Endothelial cell of hepatic sinusoid (primary cell): ENCODE results near the gene OPHN1.

Source experiments
- in situ Hi-C: cut with HindIII; loops from 2 replicates; pipeline ENCODE4 v1.10.0; 2017; ENCODE audit warnings: low sequenced_read_pairs

OPHN1 gene

DNA sequence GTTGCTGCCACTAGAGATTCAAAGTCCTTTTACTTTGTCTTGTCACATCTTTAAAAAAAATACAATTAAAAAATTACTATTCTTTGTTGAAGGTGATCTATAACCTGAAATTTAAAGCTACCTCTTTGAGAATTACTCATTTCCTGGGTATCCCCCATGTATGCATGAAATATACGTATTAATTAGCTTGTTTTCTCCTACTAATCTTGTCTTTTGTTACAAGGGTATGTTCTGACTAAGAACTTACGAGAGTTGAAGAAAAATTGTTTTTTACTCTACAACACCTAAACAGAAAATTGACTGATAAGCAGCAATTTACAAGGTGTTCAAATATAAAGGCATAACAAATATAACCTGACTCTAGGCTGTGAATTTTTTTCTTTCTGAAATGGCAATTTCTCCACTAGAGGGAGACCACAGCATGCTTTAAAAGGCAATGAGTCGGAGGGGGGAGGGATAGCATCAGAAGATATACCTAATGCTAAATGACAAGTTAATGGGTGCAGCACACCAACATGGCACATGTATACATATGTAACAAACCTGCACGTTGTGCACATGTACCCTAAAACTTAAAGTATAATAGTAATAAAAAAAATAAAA, 249.6 kb downstream of the OPHN1 start:
- in situ Hi-C loops, result no loop called here

GRCh38 chrX:68180579-68180978, 252.7 kb downstream of the OPHN1 start:
- in situ Hi-C loops, result no loop called here

- in situ Hi-C loops, result no loop called here
These were observed 253.9 kb downstream of the OPHN1 start for GRCh38 chrX:68179355-68179754.

GRCh38 chrX:68177542-68177941, 255.8 kb downstream of the OPHN1 start:
- in situ Hi-C loops, result no loop called here

DNA sequence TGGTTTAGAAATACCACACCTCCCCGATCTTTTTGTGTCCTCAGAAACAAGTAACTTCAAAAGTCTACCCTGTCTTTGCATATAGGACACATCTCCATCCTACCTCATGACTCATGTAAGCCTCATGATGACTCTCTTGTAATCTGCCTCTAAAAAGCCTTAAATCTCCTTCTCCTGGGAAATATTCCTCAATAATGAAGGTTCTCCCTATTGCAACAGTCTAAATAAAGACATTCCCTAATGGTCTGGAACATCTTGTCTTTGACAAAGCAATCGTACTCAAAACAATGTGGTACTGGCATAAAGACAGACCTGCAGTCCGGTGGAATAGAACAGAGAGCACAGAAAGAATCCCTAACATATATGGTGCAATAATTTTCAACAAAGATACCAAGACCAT, 257.7 kb downstream of the OPHN1 start:
- in situ Hi-C loops, result no loop called here

DNA sequence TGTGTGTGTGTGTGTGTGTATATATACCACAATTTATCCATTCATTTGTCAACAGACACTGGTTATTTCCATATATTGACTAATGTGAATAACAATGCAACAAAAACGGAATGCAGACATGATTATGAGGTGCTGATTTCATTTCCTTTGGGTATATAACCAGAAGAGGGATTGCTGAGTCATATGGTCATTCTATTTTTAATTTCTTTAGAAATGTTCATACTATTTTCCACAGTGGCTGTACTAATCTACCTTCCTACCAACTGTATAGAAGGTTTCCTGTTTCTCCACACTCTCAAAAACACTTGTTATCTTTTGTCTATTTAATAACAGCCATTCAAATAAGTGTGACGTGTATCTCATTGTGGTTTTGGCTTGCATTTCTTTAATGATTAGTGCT, 269.9 kb downstream of the OPHN1 start:
- in situ Hi-C loops, result no loop called here

DNA sequence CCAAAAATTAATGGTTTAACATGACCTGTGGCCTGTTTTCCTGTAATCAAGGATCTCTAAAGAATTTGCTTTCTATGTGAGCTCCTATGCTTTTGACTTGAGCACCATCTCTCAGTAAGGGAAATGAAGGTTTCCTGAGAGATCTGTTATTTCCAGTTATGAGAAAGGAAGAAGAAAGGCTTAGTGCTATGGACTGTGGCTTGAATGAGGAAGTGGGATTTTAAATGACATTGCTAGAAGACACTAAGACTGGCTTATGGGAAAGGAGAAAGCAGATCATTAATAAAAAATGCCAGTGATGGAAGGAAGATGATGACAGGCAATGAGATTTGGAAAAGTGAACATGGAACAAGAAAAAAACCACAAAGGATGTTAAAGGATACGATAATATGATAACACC, 285.4 kb downstream of the OPHN1 start:
- in situ Hi-C loops, result no loop called here

GRCh38 chrX:68146054-68146453, 287.2 kb downstream of the OPHN1 start:
- in situ Hi-C loops, result no loop called here

- in situ Hi-C loops, result no loop called here
These were observed 293.5 kb downstream of the OPHN1 start for GRCh38 chrX:68139791-68140190.

- in situ Hi-C loops, result no loop called here
These were observed 300.1 kb downstream of the OPHN1 start for GRCh38 chrX:68133181-68133580.

- in situ Hi-C loops, result no loop called here
These were observed 300.5 kb downstream of the OPHN1 start for GRCh38 chrX:68132749-68133148.

DNA sequence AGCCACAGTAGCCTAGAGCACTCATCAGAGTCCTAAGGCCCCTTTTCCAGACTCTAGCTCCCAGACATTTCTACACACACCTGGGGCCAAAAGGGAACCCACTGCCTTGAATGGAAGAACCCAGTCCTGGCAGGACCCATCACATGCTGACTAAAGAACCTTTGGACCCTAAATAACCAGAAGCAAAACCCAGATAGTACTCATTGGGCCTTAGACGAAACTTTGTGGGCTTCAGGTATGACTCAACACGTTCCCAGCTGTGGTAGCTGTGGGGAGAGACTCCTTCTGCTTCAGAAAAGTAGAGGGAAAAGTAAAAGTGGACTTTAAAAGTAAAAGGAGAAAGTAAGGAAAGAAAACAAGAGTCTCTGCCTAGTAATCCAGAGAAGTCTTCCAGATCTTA, 311.5 kb downstream of the OPHN1 start:
- in situ Hi-C loops, result no loop called here

GRCh38 chrX:68121371-68121770, 311.9 kb downstream of the OPHN1 start:
- in situ Hi-C loops, result no loop called here

GRCh38 chrX:68115371-68115770, 317.9 kb downstream of the OPHN1 start:
- in situ Hi-C loops, result no loop called here

DNA sequence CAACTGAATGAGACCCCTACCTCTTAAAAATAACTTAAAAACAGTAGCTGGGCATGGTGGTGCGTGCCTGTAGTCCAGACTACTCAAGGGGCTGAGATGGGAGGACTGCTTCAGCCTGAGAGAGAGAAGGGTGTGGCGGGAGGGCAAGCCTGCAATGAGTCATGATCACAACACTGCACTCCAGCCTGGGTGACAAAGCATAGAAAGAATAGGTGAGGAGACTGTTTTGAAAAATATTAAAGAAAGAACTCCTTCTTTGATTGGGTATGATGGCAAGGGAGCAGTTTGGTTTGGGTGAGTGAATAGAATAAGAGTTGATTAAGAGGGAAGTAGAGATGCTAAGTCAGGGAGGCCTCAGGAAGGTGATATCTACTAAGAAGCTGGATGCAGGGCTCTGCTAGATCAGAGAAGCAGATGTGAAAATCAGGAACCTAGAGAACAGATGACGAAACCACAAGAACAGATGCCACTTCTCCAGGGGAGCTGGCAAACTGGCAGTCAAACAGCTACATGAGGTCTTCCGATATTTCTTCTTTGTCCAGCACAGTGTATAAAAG, 318.6 kb downstream of the OPHN1 start:
- in situ Hi-C loops, result no loop called here

GRCh38 chrX:68113837-68114572, 319.3 kb downstream of the OPHN1 start:
- in situ Hi-C loops, result no loop called here

- in situ Hi-C loops, result no loop called here
These were observed 321.0 kb downstream of the OPHN1 start for GRCh38 chrX:68112321-68112720.

DNA sequence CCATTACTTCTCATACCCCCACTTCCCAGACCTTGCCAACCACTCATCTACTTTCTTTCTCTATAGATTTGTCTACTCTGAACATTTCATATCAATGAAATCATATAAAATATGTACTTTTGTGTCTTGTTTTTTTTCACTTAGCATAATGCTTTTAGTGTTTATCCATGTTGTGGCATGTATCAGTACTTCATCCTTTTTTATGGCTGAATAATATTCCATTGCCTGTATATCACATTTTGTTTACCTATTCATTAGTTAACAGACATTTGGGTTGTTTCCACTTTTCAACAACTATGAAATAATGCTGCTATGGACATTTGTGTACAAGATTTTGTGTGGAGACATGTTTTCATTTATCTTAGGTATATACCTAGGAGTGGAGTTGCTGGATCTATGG, 324.1 kb downstream of the OPHN1 start:
- in situ Hi-C loops, result no loop called here

DNA sequence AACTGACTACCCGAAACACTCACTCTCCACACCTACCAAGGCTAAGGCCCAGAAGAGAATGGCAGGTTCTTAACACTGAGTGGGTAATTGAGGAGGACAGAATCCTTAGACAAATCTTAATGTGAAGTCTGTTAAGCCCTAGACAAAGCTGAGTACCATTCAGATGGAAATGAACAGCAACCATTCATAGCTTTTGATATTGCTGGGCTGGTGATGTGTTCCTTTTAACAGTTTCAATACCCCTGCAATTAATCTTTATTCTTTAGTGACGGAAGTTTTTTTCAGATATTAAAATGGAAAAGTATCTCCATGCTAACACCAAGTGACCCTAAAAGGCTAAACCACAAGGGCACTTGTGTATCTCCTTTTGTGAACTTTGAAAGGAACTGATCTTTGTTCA, 334.9 kb downstream of the OPHN1 start:
- in situ Hi-C loops, result no loop called here

DNA sequence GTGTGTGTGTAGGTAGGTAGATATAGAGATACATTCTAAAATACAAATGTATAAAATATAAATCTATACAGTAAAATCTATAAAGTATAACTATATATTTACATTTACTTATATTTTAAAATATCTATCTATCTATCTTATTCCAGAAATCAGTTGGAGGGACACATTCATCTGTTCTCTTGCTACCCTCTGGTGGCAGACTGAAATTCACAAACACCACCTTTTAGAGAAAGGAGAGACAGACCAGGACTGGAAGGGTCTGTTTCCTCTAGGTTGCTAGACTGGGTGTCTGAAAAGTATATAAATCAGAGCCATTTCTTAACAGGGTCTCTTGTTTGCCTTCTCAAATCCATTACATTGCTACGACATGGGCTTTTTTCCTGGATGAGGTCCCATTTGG, 343.0 kb downstream of the OPHN1 start:
- in situ Hi-C loops, result no loop called here

DNA sequence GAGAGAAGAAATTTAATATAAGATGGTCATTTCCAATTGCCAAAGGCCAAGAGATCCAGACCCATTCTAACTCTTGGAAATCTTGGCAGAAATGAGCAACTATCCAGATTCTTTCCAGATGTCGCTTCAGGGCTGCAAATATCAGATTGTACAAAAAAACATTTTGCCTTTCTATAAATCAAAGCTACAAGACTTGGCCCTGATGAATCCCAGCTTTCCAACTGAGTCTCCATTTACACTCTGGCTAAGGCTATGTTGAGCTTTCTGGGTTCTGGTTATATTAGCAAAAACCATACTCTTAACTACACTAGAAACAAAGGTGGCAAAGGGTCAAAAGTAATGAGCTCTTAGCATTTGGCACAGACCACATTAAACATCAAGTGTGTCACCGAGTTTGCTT, 345.8 kb downstream of the OPHN1 start:
- in situ Hi-C loops, result no loop called here

DNA sequence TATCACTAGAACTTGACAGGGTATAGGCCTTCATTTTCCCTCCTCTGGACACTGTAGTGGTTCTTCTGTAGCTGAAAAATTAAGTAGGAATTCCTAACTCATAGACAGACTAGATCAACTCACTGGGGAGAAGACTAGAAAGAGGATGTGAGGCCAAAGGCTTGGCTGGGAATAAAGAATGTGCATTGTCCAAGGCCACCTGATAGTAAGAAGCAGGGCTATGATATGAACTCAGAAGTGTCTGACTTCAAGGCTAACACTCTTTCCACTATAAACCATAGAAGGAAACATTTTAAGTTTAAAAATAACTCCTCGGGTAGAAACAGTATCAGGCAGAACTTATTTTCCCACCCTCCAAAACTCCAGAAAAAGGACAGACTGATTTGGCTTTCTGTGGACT, 346.6 kb downstream of the OPHN1 start:
- in situ Hi-C loops, result no loop called here

DNA sequence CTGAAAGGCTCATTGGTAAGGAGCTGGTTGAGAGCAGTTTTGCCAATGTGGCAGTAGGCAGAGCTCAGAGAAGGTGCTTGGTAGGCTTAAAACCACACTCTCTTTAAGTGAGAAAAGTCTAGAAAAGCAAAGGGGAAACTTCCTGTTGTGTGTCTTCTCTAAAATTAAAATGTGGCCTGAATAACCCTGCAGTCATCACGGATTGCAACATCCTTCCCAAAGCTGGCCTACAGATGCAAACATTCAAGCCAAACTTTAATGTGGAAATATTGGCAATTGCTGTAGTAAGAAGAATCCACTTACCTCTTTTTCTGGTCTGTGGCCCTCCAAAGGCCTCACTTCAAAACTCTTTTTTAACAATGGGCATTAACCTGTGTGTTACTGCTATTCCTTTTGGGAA, 348.5 kb downstream of the OPHN1 start:
- in situ Hi-C loops, result no loop called here
